ENCODE results near the gene TUBB4B.

Gene TUBB4B

GRCh38 chr9:137194388-137194787 is 46.7 kb upstream of the TUBB4B start:
- DNase-seq = no peak
- H3K4me2 ChIP-seq (ENCODE audit: low read length) = no peak overlapping the region

GRCh38 chr9:137194909-137195308 is 46.2 kb upstream of the TUBB4B start:
- H2BK5ac ChIP-seq (ENCODE audit: low read length) = no peak overlapping the region
- no peaks in the 10 kb centered on the region for H3K27me3 ChIP-seq (ENCODE audit: insufficient read depth, low read length, poor library complexity)
- H2BK15ac ChIP-seq (replicated peaks; ENCODE audit: low read depth) = no peak overlapping the region
- no peak overlapping the region for H3K56ac ChIP-seq (ENCODE audit: low read length)
- H3K9ac ChIP-seq (ENCODE audit: low read length) = no peak overlapping the region
- no peak overlapping the region for H4K5ac ChIP-seq (ENCODE audit: low read length)
- no peaks in the 10 kb centered on the region for H3K36me3 ChIP-seq (ENCODE audit: control insufficient read depth, insufficient read depth, low read length)
- H3K4me2 ChIP-seq (ENCODE audit: low read length) = no peak overlapping the region
- no peak overlapping the region for H3K23ac ChIP-seq (ENCODE audit: low read length)
- peaks cover 2% of the 10 kb centered on the region for H3K79me2 ChIP-seq (ENCODE audit: control insufficient read depth, insufficient read depth, low read length)
- peaks cover 8% of the 10 kb centered on the region for H3K79me1 ChIP-seq (ENCODE audit: low read length)
- H2BK120ac ChIP-seq (ENCODE audit: low read depth, low read length) = no peak overlapping the region
- H3K4me1 ChIP-seq (ENCODE audit: control insufficient read depth, low read depth, low read length) = no peaks in the 10 kb centered on the region
- no peak overlapping the region for H3K4me3 ChIP-seq (ENCODE audit: low read length)
- no CpG with 5 or more reads among the region's 10 CpGs for WGBS (ENCODE audit: extremely low coverage, insufficient coverage, low lambda C conversion rate)
- no peak overlapping the region for H2AK5ac ChIP-seq (ENCODE audit: low read length)
- no peak overlapping the region for H3K18ac ChIP-seq (ENCODE audit: low read length)
- no peak overlapping the region for H3K4ac ChIP-seq (ENCODE audit: low read depth, low read length)
- no peak overlapping the region for H4K8ac ChIP-seq (ENCODE audit: low read depth, low read length)
- no peak for DNase-seq
- no peak overlapping the region for H3K27ac ChIP-seq (ENCODE audit: low read depth, low read length)

More at GRCh38 chr9:137194388-137194787, 46.7 kb upstream of the TUBB4B start:
- H4K5ac ChIP-seq (ENCODE audit: low read length) = no peak overlapping the region
- no peaks in the 10 kb centered on the region for H3K36me3 ChIP-seq (ENCODE audit: control insufficient read depth, insufficient read depth, low read length)
- H3K27ac ChIP-seq (ENCODE audit: low read depth, low read length) = no peak overlapping the region
- H2BK15ac ChIP-seq (replicated peaks; ENCODE audit: low read depth) = no peak overlapping the region
- no peak overlapping the region for H3K23ac ChIP-seq (ENCODE audit: low read length)
- no peak overlapping the region for H3K9ac ChIP-seq (ENCODE audit: low read length)
- peaks cover 13% of the 10 kb centered on the region for H3K79me1 ChIP-seq (ENCODE audit: low read length)
- H3K56ac ChIP-seq (ENCODE audit: low read length) = no peak overlapping the region
- no peak overlapping the region for H3K4ac ChIP-seq (ENCODE audit: low read depth, low read length)
- no CpG with 5 or more reads among the region's 16 CpGs for WGBS (ENCODE audit: extremely low coverage, insufficient coverage, low lambda C conversion rate)
- no peak overlapping the region for H3K4me3 ChIP-seq (ENCODE audit: low read length)
- H3K27me3 ChIP-seq (ENCODE audit: insufficient read depth, low read length, poor library complexity) = no peaks in the 10 kb centered on the region
- H4K8ac ChIP-seq (ENCODE audit: low read depth, low read length) = no peak overlapping the region
- H2AK5ac ChIP-seq (ENCODE audit: low read length) = no peak overlapping the region
- H2BK120ac ChIP-seq (ENCODE audit: low read depth, low read length) = no peak overlapping the region
- H2BK5ac ChIP-seq (ENCODE audit: low read length) = no peak overlapping the region
- peaks cover 2% of the 10 kb centered on the region for H3K4me1 ChIP-seq (ENCODE audit: control insufficient read depth, low read depth, low read length)
- H3K79me2 ChIP-seq (ENCODE audit: control insufficient read depth, insufficient read depth, low read length) = peaks cover 6% of the 10 kb centered on the region
- no peak overlapping the region for H3K18ac ChIP-seq (ENCODE audit: low read length)

GRCh38 chr9:137195525-137196220 is 45.4 kb upstream of the TUBB4B start:
- no CpG with 5 or more reads among the region's 21 CpGs for WGBS (ENCODE audit: extremely low coverage, insufficient coverage, low lambda C conversion rate)
- H3K18ac ChIP-seq (ENCODE audit: low read length) = no peak overlapping the region
- H3K4me1 ChIP-seq (ENCODE audit: control insufficient read depth, low read depth, low read length) = no peaks in the 10 kb centered on the region
- no peak overlapping the region for H2BK120ac ChIP-seq (ENCODE audit: low read depth, low read length)
- no peak overlapping the region for H2BK5ac ChIP-seq (ENCODE audit: low read length)
- no peak overlapping the region for H2AK5ac ChIP-seq (ENCODE audit: low read length)
- no peak overlapping the region for H3K23ac ChIP-seq (ENCODE audit: low read length)
- peaks cover 7% of the 10 kb centered on the region for H3K79me1 ChIP-seq (ENCODE audit: low read length)
- H3K27me3 ChIP-seq (ENCODE audit: insufficient read depth, low read length, poor library complexity) = no peaks in the 10 kb centered on the region
- no peak overlapping the region for H3K27ac ChIP-seq (ENCODE audit: low read depth, low read length)
- no peak overlapping the region for H3K56ac ChIP-seq (ENCODE audit: low read length)
- no peaks in the 10 kb centered on the region for H3K36me3 ChIP-seq (ENCODE audit: control insufficient read depth, insufficient read depth, low read length)
- no peak overlapping the region for H3K4ac ChIP-seq (ENCODE audit: low read depth, low read length)
- no peak overlapping the region for H3K4me2 ChIP-seq (ENCODE audit: low read length)
- no peak overlapping the region for H4K5ac ChIP-seq (ENCODE audit: low read length)
- no peak overlapping the region for H3K9ac ChIP-seq (ENCODE audit: low read length)
- H4K8ac ChIP-seq (ENCODE audit: low read depth, low read length) = no peak overlapping the region
- H2BK15ac ChIP-seq (replicated peaks; ENCODE audit: low read depth) = no peak overlapping the region
- DNase-seq = no peak
- H3K79me2 ChIP-seq (ENCODE audit: control insufficient read depth, insufficient read depth, low read length) = peaks cover 2% of the 10 kb centered on the region
- no peak overlapping the region for H3K4me3 ChIP-seq (ENCODE audit: low read length)

- Histone ChIP-seq H2BK120ac (ENCODE audit: low read depth, low read length) (no peak overlapping the region), H3K4ac (ENCODE audit: low read depth, low read length) (no peak overlapping the region), H3K18ac (ENCODE audit: low read length) (no peak overlapping the region), H4K5ac (ENCODE audit: low read length) (no peak overlapping the region), H3K56ac (ENCODE audit: low read length) (peak overlapping the region; percentile 15), H3K79me1 (ENCODE audit: low read length) (peaks cover 11% of the 10 kb centered on the region), H3K4me2 (ENCODE audit: low read length) (no peak overlapping the region), H2BK15ac (replicated peaks; ENCODE audit: low read depth) (no peak overlapping the region), H3K9ac (ENCODE audit: low read length) (peak overlapping the region; percentile 34), H3K79me2 (ENCODE audit: control insufficient read depth, insufficient read depth, low read length) (peaks cover 2% of the 10 kb centered on the region), H3K36me3 (ENCODE audit: control insufficient read depth, insufficient read depth, low read length) (no peaks in the 10 kb centered on the region), H4K8ac (ENCODE audit: low read depth, low read length) (no peak overlapping the region), H3K27ac (ENCODE audit: low read depth, low read length) (no peak overlapping the region), H2AK5ac (ENCODE audit: low read length) (no peak overlapping the region), H3K4me3 (ENCODE audit: low read length) (no peak overlapping the region), H3K27me3 (ENCODE audit: insufficient read depth, low read length, poor library complexity) (no peaks in the 10 kb centered on the region), H3K23ac (ENCODE audit: low read length) (no peak overlapping the region), H2BK5ac (ENCODE audit: low read length) (no peak overlapping the region), H3K4me1 (ENCODE audit: control insufficient read depth, low read depth, low read length) (no peaks in the 10 kb centered on the region)
- DNase-seq = no peak
- no CpG with 5 or more reads among the region's 19 CpGs for WGBS (ENCODE audit: extremely low coverage, insufficient coverage, low lambda C conversion rate)
These were observed 42.8 kb upstream of the TUBB4B start for GRCh38 chr9:137198051-137198901.

- WGBS (ENCODE audit: extremely low coverage, insufficient coverage, low lambda C conversion rate) = no CpG with 5 or more reads among the region's 11 CpGs
- no peak overlapping the region for H3K4me2 ChIP-seq (ENCODE audit: low read length)
- no peak overlapping the region for H4K8ac ChIP-seq (ENCODE audit: low read depth, low read length)
- H3K79me2 ChIP-seq (ENCODE audit: control insufficient read depth, insufficient read depth, low read length) = peaks cover 4% of the 10 kb centered on the region
- H3K36me3 ChIP-seq (ENCODE audit: control insufficient read depth, insufficient read depth, low read length) = no peaks in the 10 kb centered on the region
- H3K4me3 ChIP-seq (ENCODE audit: low read length) = no peak overlapping the region
- no peak overlapping the region for H2BK15ac ChIP-seq (replicated peaks; ENCODE audit: low read depth)
- no peak overlapping the region for H3K23ac ChIP-seq (ENCODE audit: low read length)
- H3K27me3 ChIP-seq (ENCODE audit: insufficient read depth, low read length, poor library complexity) = no peaks in the 10 kb centered on the region
- peak overlapping the region; percentile 67 for H3K56ac ChIP-seq (ENCODE audit: low read length)
- peak overlapping the region; percentile 15 for H3K9ac ChIP-seq (ENCODE audit: low read length)
- H3K4me1 ChIP-seq (ENCODE audit: control insufficient read depth, low read depth, low read length) = no peaks in the 10 kb centered on the region
- H2BK120ac ChIP-seq (ENCODE audit: low read depth, low read length) = no peak overlapping the region
- peaks cover 13% of the 10 kb centered on the region for H3K79me1 ChIP-seq (ENCODE audit: low read length)
- H3K18ac ChIP-seq (ENCODE audit: low read length) = no peak overlapping the region
- H2AK5ac ChIP-seq (ENCODE audit: low read length) = no peak overlapping the region
- H3K4ac ChIP-seq (ENCODE audit: low read depth, low read length) = no peak overlapping the region
- H3K27ac ChIP-seq (ENCODE audit: low read depth, low read length) = no peak overlapping the region
- H2BK5ac ChIP-seq (ENCODE audit: low read length) = no peak overlapping the region
- no peak for DNase-seq
- no peak overlapping the region for H4K5ac ChIP-seq (ENCODE audit: low read length)
These were observed 42.2 kb upstream of the TUBB4B start for GRCh38 chr9:137198902-137199283.

All from mesendoderm (in vitro differentiated cells).